ENCODE measurements around the gene TMEM132D. TPM values are rescaled to one million over a fixed set of nuclear protein-coding genes. Genes with fewer than 3 reads are reported as not detected.

The TMEM132D gene
- total and polyA plus RNA-seq, 2 of the 8 experiments (the other 6 are each of a cell fraction or from before 2014, with no cell fraction given): 3.5 to 10.1 TPM

Small RNA genes within 50 kb of the gene (small RNA-seq; reads per million reads assigned to genes)
- gene RF02271 (ENCODE audit: insufficient read depth): not detected

All from H1 (cell line).